Measurements from ENCODE around the gene RPS21. TPM values are rescaled to one million over a fixed set of nuclear protein-coding genes. Genes with fewer than 3 reads are reported as not detected.

RPS21 gene
- total and polyA plus RNA-seq, 2 of the 13 experiments (the other 11 are each of a cell fraction or from before 2014, with no cell fraction given): 2,647 to 11,063 TPM

GRCh38 chr20:62429455-62430310, 42.8 kb downstream of the RPS21 start:
- peaks cover 43% of the 10 kb centered on the region for H3K4me1 ChIP-seq (ENCODE audit: insufficient read depth, low read length)
- no peak for DNase-seq (ENCODE audit: low spot score)
- no peaks in the 10 kb centered on the region for H3K79me2 ChIP-seq (ENCODE audit: insufficient read depth, low read length)
- H3K27me3 ChIP-seq (ENCODE audit: control insufficient read depth in 1 of 2, insufficient read depth in 2 of 2, low read length in 2 of 2): peaks cover 26 to 94% of the 10 kb centered on the region in 2 experiments
- no peak for ATAC-seq
- ChIA-PET CTCF (ENCODE audit: low intra/inter-chr PET ratio, low total read pairs) (no interaction called here), POLR2A (interaction anchor here (0.7 to 1.6 kb wide), 2 partner anchors 17 to 20 kb away, joined by 3 read pairs; no protein-coding TSS in a partner anchor)
- no peak overlapping the region for H3K27ac ChIP-seq (ENCODE audit: extremely low read length, insufficient read depth, low read length)
- no peak overlapping the region for H2AFZ ChIP-seq (ENCODE audit: low read length)
- H4K20me1 ChIP-seq (ENCODE audit: insufficient read depth, low read length): peaks cover 9% of the 10 kb centered on the region; the same call in 1 of the 2 replicates
- in situ Hi-C loops (cut with HindIII; ENCODE audit: extremely low pct_ligation_motif_present, low pct_unique_long_range_greater_than_20kb): no loop called here
- WGBS (ENCODE audit: low lambda C conversion rate): 19% methylated on average over 18 of the region's 23 CpGs
- BruUV-seq (replicated peaks): no TSS peak
- no peak overlapping the region for H3K4me3 ChIP-seq (replicated peaks in 1 of 3; ENCODE audit: insufficient read depth in 1 of 3, low read depth in 2 of 3, low read length in 3 of 3)
- intact Hi-C loops (cut with micrococcal nuclease; ENCODE audit: unreplicated experiment): no loop called here
- H3K9me3 ChIP-seq (ENCODE audit: low read length): no peaks in the 10 kb centered on the region
- no peaks in the 10 kb centered on the region for H3K36me3 ChIP-seq (replicated peaks in 1 of 2; ENCODE audit: control insufficient read depth in 1 of 2, insufficient read depth in 2 of 2, low read length in 2 of 2)
- H3K4me2 ChIP-seq (ENCODE audit: low read depth, low read length): no peak overlapping the region
- FAIRE-seq: no peak
- H3K9ac ChIP-seq (ENCODE audit: insufficient read depth, low read depth, low read length): no peak overlapping the region
- TF ChIP-seq ZNF20 (CRISPR knock-in tag; IDR thresholded peaks at IDR 0.05) (no peak), RAD51 (IDR thresholded peaks at IDR 0.05; ENCODE audit: borderline replicate concordance) (no peak), ZFP62 (CRISPR knock-in tag; IDR thresholded peaks at IDR 0.05) (no peak), ZBTB20 (CRISPR knock-in tag; IDR thresholded peaks at IDR 0.05; ENCODE audit: borderline replicate concordance, low read depth) (0 out of 2 replicates have a peak, but pooled peaks have one; percentile 19), HNRNPLL (IDR thresholded peaks at IDR 0.05; ENCODE audit: low read depth, low read length, poor library complexity, severe bottlenecking) (peak; percentile 8), EEA1 (CRISPR knock-in tag; IDR thresholded peaks at IDR 0.05; ENCODE audit: borderline replicate concordance) (0 out of 2 replicates have a peak, but pooled peaks have one; percentile 66), ZNF780A (CRISPR knock-in tag; IDR thresholded peaks at IDR 0.05) (no peak), KMT2A (CRISPR knock-in tag; IDR thresholded peaks at IDR 0.05) (no peak), TOPORS (CRISPR knock-in tag; IDR thresholded peaks at IDR 0.05) (no peak), HNRNPL (IDR thresholded peaks at IDR 0.05; ENCODE audit: low read depth, low read length) (peak; percentile 74), SAFB2 (CRISPR knock-in tag; IDR thresholded peaks at IDR 0.05; ENCODE audit: borderline replicate concordance, low read depth) (no peak), ZNF367 (CRISPR knock-in tag; IDR thresholded peaks at IDR 0.05; ENCODE audit: borderline replicate concordance) (no peak), ONECUT2 (CRISPR knock-in tag; IDR thresholded peaks at IDR 0.05) (no peak), HNF4G (IDR thresholded peaks at IDR 0.05; ENCODE audit: borderline replicate concordance, low read depth, low read length) (no peak), HNF4G (CRISPR knock-in tag; IDR thresholded peaks at IDR 0.05; ENCODE audit: borderline replicate concordance, low read depth) (no peak), ZNF235 (CRISPR knock-in tag; IDR thresholded peaks at IDR 0.05; ENCODE audit: borderline replicate concordance) (0 out of 2 replicates have a peak, but pooled peaks have one; percentile 13), SPEN (CRISPR knock-in tag; IDR thresholded peaks at IDR 0.05; ENCODE audit: low read depth) (0 out of 2 replicates have a peak, but pooled peaks have one; percentile 36), FIP1L1 (IDR thresholded peaks at IDR 0.05; ENCODE audit: borderline replicate concordance, insufficient read depth, low read depth, low read length) (no peak), ZNF143 (CRISPR knock-in tag; IDR thresholded peaks at IDR 0.05) (no peak), ZBTB42 (CRISPR knock-in tag; IDR thresholded peaks at IDR 0.05) (no peak)
- TF ChIP-seq, protein P1, sequence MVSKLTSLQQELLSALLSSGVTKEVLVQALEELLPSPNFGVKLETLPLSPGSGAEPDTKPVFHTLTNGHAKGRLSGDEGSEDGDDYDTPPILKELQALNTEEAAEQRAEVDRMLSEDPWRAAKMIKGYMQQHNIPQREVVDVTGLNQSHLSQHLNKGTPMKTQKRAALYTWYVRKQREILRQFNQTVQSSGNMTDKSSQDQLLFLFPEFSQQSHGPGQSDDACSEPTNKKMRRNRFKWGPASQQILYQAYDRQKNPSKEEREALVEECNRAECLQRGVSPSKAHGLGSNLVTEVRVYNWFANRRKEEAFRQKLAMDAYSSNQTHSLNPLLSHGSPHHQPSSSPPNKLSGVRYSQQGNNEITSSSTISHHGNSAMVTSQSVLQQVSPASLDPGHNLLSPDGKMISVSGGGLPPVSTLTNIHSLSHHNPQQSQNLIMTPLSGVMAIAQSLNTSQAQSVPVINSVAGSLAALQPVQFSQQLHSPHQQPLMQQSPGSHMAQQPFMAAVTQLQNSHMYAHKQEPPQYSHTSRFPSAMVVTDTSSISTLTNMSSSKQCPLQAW (CRISPR knock-in tag; IDR thresholded peaks at IDR 0.05): no peak
- TF ChIP-seq, protein P2, sequence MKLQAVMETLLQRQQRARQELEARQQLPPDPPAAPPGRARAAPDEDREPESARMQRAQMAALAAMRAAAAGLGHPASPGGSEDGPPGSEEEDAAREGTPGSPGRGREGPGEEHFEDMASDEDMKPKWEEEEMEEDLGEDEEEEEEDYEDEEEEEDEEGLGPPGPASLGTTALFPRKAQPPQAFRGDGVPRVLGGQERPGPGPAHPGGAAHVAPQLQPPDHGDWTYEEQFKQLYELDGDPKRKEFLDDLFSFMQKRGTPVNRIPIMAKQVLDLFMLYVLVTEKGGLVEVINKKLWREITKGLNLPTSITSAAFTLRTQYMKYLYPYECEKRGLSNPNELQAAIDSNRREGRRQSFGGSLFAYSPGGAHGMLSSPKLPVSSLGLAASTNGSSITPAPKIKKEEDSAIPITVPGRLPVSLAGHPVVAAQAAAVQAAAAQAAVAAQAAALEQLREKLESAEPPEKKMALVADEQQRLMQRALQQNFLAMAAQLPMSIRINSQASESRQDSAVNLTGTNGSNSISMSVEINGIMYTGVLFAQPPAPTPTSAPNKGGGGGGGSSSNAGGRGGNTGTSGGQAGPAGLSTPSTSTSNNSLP (IDR thresholded peaks at IDR 0.05; ENCODE audit: low read depth, low read length): no peak

Measured in HepG2 (cell line).